8988T (cell line): ENCODE data around the gene TEPSIN.
"Not testable (repeated sequence)": the region's sequence is repeated elsewhere in the genome, so short reads cannot be mapped to it uniquely, and the experiment has no call there.

Source experiments
- DNase-seq: peaks from one replicate; pipeline ENCODE4 v3.0.0; 2011

The TEPSIN gene

DNA sequence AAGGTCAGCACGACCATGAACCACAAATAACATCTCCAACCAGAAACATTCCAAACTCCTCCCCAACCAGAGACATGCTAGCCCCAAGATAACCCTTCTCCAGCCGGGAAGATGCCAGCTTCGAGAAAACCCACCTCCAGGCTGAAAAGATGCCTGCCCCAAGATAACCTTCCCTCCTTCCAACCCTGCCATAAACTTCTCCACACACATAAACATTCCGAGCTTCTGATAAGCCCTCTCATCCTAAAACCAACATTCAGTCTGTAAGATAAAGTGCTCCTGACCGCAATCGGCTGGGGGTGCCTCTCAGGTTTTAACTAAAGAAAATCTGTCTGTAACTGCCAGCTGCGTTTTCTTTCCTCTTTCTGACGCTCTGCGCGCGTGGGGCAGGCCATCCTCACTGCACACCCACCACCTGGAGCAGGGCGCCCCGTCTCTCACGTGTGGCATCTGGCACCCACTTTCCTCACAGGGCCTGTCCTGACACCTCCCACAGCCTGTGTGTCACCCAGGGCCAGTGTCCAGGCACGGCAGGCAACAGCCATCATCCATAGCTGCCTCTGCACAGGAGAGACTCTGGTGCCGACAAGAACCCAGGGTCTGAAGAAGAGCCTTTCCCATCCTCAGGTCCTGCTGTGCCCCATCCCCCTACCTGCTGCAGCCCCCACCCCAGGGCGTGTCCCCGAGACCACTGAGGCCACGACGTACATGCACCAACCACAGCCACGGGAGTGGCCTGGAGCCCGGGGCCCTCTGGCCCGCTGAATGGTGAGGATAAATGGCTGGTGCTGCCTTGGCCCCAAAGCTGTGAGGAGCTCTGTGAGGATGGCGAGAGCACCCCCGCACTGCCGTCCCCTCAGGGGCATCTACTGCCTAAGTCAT lies 3.7 kb downstream of the TEPSIN start:
- DNase-seq = no peak

DNA sequence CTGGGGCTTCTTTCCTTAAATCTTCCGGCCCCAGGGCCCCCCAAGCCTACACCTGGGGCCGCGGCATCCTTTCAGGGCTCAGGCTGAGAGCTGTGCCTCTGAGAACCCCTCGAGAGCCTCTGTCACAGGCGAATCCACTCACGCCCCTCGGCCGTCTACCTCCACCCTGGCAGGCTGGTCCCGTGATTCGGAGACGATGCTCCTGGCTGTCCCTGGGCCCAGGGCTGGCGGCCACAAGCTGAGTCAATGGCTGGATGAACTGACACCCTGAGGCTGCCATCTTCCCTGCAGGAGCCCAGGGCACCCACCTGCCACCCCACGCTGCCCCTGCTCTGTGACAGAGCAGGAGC lies 4.4 kb downstream of the TEPSIN start:
- no peak for DNase-seq

DNA sequence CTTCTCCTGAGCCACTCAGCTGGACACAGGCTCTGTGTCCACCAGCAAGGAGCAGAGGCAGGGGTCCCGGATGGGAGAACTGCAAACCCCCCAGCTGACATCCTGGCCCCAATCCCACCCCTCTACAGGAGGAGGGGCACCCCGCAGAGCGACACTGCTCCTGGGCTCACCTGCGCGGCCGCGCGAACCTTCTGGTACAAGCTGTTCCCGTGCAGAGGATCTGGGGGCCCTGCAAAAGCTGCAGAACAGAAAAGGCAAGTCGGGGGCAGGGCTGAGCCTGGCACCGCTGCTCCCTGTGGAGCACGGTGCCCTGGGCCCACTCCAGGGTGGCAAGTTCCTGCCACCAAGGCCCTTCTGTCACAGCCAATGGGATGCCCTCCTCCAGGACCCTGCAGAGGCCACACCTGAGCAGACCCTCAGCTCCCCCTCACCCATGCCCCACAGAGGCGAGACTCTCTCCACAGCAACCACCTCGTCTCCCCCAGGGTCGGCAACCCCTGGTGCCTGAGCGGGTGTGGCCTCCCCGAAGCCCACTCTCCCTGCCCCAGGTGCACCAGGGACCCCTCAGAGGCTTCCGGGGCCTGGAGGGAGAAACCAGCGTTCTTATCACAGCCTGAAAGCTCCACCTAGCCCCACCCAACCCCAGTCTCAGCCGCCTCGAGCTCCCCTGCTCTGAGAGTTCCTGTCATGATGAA lies 4.9 kb downstream of the TEPSIN start:
- DNase-seq = no peak

DNA sequence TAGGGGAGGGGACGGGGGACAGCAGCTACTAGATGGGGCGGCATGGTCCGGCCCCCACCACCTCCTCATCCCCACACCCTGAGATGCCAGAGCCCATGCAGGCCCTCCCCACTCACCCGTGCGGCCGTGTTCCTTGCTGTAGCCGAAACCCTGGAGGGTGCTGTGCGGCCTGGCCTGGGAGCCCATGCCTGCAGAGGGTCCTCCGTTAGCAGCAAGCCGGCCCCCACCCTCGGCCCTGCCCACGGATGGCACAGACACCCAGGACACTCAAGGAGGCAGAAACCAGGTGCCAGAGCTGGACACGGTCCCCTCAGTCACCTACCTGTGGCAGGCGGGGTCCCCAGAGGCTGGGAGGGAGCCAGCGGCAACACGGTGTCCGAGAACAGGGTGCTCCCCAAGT lies 5.5 kb downstream of the TEPSIN start:
- no peak for DNase-seq

DNA sequence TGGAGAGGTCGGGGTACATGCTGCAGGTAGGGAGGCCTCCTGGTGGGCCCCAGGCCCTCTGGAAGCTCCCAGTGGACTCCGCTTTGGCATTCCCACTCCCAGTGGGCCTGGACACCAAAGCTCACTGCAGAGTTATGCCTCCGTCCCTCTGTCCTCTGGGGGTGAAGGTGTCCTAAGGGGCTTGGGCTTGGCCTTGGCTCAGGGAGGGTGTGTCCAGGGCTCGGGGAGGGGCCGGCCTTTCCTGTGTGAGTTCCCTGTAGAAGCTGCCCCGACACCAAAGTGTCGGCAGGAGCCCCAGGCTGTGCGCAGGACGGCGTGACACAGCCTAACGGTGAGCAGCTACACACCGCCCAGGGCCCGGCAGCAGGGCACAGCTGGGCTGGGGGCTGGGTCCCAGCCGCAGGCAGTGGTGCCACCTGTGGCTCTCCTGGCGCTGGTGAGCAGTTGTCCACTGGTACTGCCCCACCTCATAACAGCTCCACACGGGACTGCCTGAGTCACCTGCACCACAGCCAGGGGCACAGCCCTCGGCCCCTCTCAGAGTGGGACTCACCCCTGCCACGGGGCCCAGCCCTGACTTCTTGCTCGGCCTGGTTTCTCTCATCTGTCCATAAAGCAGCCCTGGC lies 6.1 kb downstream of the TEPSIN start:
- no peak for DNase-seq

DNA sequence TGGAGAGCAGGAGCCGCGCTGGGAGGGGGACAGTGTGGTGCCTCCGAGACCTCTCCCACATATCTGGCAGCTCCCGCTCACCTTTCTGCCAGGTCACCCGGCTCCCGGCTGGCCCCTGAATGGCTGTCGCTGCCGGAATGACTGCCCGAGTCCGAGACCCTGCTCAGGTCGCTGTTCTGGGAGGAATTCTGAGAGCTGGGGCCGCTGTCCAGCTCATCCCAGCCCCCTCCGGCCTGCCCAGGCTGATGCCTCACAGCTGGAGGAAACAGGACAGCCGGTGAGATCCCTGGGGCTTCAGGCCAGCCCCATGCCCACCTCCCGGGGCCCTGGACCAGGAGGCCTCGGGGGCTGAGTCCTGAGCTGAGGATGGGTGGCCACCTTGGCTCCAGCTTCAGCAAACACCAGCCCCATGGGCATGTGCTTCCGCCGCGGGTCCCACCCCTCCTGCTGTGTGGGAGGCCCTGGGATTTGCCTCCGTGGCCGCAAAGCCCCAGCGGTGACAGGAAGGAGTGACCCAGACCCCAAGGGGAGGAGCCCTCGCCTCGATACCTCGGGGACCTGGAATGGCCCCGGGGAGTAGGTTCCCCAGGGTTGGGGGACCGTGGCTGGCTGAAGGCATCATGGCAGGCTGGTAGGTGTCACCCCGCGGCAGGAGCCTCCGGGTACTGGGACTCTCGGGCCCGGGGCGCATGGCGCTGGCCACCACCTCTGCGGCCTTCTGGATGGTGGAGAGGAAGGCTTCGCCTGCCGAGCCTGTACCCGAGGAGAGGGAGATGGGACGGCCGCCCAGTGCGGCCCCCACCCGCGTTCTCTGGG lies 6.9 kb downstream of the TEPSIN start:
- DNase-seq = no peak

DNA sequence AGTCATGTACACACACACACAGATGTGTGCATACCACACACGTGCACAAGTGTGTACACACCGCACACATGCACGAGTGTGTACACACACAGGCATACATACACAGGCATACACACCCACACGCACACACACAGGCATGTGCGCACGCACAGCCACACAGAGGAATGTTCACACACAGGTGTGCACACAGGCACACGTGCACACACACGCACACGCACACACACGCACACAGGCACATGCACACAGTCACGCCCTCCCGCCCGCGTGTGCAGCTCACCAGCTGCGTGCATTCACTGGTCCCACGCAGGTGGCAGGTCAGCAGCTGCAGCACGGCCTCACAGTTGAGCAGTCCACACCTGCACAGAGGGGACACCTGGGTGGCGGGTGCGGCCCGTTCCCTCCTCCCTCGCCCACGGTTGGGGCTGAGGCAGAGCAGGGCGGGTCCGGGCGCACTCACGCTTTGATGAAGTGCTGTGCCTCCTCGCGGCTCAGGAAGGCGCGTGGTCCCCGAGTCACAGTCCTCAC lies 7.7 kb downstream of the TEPSIN start:
- DNase-seq = no peak

DNA sequence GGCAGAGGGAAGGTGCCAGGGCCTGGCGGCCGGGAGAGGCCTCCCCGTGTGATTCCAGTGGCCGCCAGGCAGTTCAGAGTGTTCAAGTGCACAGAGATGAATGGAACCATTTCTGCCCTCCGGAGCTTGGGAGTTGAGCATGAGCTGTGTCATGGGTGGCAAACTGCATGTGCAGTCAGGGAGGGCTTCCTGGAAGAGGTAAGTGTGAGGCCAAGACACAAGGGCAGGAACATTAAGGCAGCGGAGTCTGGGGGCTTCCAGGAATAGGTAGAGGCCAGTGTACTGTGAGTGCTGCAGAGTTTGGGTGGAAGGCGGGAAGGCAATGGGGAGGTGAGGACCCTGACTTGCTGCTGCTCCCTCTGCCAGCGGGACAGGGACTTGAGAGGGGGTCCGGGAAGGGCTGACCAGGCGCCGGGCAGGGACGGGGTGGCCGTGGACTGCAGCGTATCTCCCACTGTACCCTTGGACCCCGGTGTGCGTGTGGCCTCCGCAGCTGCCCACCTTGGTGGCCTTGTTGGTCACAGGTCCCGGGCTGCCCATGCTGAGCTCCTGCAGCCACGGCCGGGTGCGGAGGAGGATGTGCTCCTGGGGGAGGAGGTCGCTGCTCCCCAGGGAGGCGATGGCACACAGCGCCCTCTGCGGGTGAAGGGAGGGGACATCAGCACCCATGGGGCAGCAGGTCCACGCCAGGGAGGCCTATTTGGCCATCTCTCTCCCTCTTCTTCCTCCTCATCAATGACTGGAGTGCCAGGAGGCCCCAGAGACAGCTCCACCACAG lies 8.6 kb downstream of the TEPSIN start:
- DNase-seq = peak; percentile 88

DNA sequence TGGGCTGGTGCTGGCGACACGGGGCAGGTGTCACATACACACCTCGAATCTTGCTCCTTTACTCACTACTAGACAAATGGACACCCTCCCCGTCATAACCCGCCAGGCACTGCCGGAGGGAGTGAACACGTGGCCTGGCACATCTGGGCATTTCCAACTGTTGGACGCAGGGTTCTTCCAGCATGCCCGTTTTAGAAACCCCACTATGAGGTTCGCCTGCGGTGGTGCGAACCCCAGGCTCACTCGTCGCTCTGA lies 9.3 kb downstream of the TEPSIN start:
- DNase-seq = no peak

DNA sequence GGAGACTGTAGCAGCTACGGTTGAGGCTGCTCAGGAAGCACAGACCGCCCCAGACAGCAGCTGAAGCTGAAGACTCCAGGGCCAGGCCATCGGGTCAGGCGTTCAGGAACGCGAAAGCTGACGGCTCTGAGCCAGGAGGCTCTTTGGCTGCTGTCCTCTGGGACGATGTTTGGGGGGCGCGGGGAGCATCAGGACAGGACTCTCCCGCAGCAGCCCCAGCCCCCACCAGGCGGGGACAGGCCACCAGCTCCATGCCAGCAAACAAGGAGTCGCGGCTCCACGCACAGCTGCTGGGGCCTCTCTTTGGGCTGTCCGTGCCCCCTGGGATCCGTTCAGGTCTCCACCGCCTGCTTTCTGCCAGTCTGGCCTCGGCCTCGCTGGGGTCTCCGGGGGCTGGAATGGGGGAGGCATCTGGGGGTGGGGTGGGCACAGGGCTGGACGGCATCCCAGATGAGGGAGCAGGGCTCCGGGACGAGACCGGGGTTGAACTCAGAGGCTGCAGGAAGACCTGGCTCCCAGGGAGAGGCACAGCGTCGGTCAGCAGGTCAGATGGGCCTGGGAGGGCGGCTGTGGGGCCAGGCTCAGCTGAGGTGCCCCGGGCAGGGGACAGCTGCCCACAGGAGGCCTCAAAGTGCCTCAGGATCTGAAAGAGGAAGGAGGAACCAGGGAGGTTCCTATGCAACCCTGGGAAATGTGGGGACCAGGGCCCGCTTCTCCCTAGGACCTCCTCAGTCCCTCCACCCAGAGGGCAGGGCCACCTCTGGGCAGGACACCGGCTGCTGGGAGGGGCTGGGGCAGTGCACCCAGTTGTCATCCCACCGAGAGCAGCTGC lies 9.8 kb downstream of the TEPSIN start:
- no peak for DNase-seq

DNA sequence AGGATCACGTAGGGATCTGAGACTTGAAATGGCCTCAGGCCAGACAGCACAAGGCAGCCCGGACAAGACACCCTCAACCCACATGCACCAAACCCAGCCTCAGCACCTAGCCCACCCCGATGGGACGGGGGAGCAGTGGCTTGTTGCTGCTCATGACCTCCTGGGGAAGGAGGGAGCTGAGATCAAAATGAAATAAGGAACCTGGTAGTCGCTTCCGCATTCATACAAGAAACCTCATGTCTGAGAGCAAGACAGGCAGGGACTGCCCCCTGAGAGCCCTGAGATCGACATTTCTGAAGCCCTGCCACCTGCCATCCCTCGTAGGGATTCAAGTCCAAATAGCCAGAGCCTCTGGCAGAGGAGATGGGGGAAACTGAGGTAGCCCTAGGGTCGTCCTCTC lies 10.4 kb downstream of the TEPSIN start:
- DNase-seq = no peak

DNA sequence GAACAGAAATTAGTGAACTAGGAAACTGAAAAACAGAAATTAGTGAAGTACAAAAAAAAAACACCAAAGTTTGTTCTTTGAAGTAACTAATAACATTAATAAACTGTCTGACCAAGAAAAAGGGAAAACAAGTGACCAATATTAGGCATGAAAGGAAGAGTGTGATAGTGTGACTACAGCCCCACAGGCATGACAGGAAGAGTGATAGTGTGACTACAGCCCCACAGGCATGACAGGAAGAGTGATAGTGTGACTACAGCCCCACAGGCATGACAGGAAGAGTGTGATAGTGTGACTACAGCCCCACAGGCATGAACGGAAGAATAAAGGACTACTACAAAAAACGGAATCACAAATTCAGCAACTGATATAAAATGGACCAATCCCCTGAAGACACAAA lies 11.2 kb downstream of the TEPSIN start:
- not testable (repeated sequence) for DNase-seq

DNA sequence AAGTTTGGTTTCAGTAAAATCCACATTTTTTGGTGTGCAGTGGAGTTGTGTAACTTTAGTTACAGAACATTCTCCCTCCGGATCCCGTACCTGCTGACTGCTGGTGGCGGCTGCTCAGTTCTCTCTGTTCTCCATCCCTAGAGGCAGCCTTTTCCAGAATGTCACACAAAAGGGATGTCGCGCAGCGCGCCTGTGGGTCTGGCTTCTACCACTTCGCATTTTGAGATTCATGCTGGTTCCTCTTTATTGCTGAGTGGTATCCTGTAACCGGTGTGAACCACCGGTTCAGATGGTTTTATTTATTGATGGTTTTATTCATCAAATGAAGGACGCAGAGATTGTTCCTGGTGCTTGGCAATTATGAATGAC lies 15.1 kb downstream of the TEPSIN start:
- no peak for DNase-seq

DNA sequence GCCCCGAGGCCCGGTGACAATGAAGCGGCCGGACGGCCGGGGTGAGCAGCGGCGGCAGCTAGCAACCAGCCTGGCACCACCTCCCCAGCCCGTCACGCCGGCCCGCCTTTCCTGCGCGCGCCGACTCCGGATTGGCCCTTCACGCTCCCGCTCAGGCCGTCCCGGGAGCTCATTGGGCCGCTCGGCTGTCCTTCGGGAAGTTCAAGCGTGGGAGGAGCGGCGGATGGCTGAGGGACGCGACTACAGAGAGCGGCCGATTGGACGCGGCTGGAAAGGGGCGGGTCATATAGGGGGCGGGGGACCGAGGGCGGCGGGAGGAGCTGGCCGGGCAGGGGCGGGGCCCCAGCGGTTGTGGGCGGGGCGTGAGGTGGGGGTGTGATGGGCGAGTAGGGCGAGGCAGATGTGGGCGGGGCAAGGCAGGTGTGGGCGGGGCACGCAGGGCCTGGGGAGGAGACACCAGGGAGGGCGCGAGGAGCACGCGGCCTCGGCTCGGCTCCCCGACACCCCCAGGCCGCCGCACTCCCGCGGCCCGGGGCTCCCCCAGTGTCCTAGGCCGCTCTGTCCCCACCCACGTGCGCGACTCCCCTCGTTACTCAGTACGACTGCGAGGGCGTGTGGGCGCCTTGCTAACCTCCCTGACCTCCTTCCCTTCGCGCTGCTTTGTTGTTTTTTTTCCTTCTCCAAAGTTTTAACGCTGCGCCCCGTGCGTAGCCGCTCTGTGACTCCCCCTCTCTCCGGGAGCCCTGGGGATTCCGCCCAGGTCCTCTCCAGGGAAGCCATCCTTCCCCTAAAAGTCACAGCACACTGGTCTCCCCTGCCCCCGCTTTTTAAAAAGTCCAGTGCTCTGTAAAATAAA lies 15.7 kb downstream of the TEPSIN start, which contains the start of gene CEP131:
TSS of gene CEP131 (minus strand) at position 60 of the 856 bp plus-strand sequence. CDS start 2,909 bp downstream, outside the sequence.
- DNase-seq = peak; percentile 98

DNA sequence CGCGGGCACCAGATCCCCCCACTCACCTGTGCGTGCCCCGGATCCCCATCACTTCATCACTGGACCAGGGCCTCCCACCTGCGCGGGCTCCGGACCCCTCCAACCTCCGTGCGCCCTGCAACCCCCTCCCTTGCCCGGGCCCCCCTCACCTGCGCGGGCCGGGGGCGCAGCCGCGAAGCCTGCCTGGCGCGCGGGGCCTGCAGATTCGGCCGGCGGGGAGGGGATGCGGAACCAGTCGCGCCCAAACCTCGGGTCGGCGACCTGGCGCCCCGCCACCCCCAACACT lies 16.3 kb downstream of the TEPSIN start:
- DNase-seq = no peak

DNA sequence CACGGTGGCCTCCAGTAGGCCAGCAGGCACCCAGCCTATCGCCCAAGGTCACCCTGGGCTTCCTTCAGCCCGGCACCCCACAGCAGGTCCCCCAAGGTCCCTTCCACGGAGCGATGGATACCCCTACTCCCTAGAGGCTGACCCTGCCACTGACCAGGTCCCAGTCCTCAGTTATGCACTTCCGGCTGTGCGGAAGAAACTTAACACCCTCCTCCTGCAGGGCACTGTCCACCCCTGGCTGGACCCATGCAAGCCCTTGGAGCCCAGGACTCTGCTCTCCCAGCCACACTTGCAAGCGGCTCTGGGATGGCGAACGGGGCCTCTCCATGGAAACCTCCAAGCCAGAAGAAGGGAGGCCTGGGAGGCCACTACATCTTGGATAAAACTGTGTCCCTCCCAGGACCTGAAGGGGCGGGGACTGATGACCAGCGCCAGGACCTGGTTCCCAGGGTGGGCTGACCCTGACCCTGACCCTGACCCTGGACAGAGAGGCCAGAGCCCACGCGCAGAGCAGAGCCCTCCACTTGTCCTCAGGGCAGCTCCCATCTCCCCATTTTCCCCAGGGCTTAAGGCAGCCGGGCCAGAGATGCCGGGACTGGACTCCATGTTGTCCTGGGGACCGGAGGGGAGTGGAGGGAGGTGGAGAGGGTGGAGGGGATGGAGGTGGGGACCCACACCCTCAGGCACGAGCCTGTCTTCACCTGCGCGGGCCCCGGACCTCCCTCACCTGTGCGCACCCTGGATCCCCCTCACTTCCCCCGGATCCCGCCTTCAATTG lies 16.8 kb downstream of the TEPSIN start:
- no peak for DNase-seq

DNA sequence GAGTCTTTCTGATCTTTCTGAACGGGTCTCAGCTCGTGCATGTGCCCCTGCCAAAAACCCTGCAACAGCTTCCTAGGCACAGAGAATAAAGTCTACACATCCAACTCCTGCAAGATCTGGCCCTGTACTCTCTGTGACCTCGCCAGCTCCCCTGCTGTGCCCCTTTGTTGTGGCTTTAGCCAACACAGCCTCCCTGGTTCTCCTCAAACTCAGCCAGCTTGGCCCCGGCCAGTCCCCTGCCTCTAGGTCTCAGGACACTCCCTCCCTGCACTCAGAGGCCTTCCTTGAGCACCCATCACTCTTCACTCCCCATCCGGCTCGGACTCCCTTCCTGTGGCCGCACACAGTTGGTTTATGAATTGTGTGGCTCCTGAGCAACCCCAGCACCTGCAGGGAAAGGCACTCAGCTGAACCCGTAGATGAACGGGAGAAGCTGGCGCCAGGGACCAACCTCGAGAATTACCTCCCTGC lies 17.4 kb downstream of the TEPSIN start:
- DNase-seq = no peak

DNA sequence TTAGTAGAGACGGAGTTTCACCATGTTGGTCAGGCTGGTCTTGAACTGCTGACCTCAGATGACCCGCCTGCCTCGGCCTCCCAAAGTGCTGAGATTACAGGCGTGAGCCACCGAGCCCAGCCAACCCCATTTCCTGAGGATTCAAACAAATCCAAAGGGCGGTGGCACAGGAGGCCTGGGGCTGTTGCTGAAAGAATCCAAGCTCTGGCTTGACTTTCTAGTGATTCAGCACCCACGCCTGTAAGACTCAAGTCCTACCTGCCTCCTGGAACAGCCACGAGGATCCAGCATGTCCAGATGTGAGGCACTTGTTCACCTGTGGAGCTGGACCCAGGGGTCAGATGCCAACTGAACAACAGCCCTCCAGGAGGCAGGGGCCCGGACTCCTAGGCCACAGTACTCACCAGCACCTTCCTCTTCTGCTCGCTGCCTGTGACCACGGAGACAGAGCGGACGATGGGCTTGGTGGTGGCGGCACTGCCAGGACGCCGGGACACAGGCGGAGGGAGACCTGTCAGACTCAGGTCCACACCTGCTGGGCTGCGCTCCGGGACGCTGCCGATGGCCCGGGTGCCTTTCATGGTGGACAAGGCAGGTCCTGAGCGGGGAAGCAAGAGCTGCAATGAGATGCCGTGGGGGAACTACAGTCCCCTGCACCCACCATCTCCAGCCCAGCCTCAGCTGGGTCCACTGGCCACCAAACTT lies 19.2 kb downstream of the TEPSIN start:
- no peak for DNase-seq

DNA sequence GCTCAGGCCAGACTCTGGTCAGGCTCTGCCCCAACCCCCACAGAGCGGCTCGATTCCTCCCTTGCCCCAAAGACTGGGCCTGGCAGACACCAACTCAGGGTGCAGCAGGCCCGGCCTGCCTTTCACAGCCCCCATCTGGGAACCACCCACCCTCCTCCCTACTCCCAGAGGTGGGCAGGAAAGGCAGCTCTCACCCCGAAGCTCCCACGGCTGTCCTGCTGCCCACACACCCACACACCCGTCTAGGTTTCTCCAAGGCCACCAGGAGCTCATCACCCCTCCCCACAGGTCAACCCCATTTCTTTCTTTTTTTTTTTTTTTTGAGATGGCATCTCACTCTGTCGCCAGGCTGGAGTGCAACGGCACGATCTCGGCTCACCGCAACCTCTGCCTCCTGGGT lies 19.9 kb downstream of the TEPSIN start:
- no peak for DNase-seq
